ENCODE data around the gene KRTAP10-6.

DNA sequence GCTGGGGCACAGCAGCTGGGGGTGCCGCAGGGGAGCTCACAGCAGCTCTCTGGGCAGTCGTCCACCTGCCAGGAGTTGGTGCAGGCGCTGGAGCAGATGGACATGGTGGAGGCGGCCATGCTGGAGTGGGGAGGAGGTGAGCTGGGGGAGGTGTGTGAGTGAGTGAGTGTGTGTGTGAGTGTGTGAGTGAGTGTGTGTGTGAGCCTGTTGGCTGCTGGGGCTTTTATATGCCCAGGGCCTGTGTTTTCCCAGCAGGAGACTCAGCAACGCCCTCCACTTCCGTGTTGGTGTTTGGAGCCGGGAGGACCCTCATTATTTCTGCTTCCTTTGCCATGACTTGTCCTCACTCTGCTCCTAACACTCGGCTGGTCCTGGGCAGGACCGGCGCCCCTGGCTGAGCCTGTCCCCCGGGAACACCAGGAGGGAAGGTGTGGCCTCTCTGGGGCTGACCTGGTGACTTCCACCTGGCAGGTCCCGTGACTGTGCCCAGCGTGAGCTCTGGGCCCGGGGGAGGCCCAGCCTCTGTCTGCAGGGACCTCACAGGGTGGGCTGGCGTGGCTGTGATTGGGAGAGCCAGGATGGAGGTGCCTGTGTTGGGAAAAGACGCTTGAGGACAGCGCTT, 40.9 kb downstream of the KRTAP10-6 start, which contains the start of gene KRTAP10-2:
- TF ChIP-seq CTCF (IDR thresholded peaks at IDR 0.05) (no peak), POLR2A (IDR thresholded peaks at IDR 0.05) (no peak)
